ENCODE data around the gene MICU1. TPM values are rescaled to one million over a fixed set of nuclear protein-coding genes. Genes with fewer than 3 reads are reported as not detected.

Gene MICU1
- total RNA-seq, 2 experiments from 2014 or later, result 9.4 to 12.1 TPM

DNA sequence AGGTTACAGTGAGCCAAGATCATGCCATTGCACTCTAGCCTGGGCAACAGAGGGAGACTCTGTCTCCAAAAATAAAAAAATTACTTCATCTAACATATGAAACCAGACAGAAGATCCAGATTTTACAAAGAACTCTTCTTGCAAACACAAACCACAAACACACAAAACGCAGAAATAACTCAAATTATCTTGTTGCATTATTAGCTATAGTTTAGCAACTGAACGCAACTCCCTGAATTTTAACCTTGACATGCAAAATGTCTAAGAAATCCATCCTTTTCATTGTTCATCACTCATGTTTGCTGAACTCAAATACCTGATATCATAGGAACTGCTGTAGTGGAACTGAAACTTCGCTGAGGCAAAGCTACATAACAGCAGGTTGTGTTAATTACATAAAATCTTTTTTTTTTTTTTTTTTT, 64.1 kb downstream of the MICU1 start:
- Histone ChIP-seq H3K27me3 (ENCODE audit: control insufficient read depth in 1 of 2, insufficient read depth in 2 of 2, low read length in 2 of 2) (no peaks in the 10 kb centered on the region), H3K4me3 (ENCODE audit: low read length) (no peak overlapping the region), H3K36me3 (ENCODE audit: insufficient read depth, low read length) (peaks cover 29% of the 10 kb centered on the region), H3K27ac (ENCODE audit: low read depth in 1 of 2, low read length in 2 of 2) (no peak overlapping the region), H3K4me1 (ENCODE audit: insufficient read depth, low read length) (no peaks in the 10 kb centered on the region), H3K9me3 (ENCODE audit: control insufficient read depth in 1 of 2, insufficient read depth in 1 of 2, low read length in 2 of 2) (no peaks in the 10 kb centered on the region)
- Mint-ChIP-seq H3K36me3 (ENCODE audit: low read depth) (peaks cover 79% of the 10 kb centered on the region), H3K9me3 (no peaks in the 10 kb centered on the region), H3K27ac (no peak overlapping the region), H3K4me3 (no peak overlapping the region), H3K4me1 (ENCODE audit: low read depth) (peaks cover 6% of the 10 kb centered on the region), H3K27me3 (no peaks in the 10 kb centered on the region)
- TF ChIP-seq, protein P1, sequence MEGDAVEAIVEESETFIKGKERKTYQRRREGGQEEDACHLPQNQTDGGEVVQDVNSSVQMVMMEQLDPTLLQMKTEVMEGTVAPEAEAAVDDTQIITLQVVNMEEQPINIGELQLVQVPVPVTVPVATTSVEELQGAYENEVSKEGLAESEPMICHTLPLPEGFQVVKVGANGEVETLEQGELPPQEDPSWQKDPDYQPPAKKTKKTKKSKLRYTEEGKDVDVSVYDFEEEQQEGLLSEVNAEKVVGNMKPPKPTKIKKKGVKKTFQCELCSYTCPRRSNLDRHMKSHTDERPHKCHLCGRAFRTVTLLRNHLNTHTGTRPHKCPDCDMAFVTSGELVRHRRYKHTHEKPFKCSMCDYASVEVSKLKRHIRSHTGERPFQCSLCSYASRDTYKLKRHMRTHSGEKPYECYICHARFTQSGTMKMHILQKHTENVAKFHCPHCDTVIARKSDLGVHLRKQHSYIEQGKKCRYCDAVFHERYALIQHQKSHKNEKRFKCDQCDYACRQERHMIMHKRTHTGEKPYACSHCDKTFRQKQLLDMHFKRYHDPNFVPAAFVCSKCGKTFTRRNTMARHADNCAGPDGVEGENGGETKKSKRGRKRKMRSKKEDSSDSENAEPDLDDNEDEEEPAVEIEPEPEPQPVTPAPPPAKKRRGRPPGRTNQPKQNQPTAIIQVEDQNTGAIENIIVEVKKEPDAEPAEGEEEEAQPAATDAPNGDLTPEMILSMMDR (IDR thresholded peaks at IDR 0.05), result no peak
- DNase-seq (no peak), ATAC-seq (ENCODE audit: poor library complexity) (no peak)
- intact Hi-C loops (cut with DNase I, micrococcal nuclease), result no loop called here
- ChIA-PET CTCF (no interaction called here), POLR2A (no interaction called here)

DNA sequence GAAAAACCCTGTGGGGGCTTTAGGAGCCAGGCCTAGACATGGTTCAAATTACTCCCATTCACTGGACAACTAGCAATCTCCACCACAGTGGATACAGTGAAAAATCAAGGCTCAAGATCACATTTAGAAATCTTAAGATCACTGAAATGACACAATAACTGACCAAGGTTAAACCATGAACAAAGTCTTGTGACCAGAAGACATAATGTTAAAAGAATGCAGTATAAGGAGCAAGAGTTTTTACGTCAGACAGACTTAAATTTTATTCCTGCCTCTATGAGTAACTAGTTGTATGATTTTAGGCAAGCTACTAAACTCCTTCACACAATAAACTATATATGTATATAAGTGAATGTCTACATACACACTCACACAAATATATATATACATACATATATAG, 68.5 kb downstream of the MICU1 start:
- TF ChIP-seq, protein P1 (IDR thresholded peaks at IDR 0.05), result no peak
- Mint-ChIP-seq H3K27ac (no peak overlapping the region), H3K4me1 (ENCODE audit: low read depth) (no peaks in the 10 kb centered on the region), H3K9me3 (no peaks in the 10 kb centered on the region), H3K4me3 (no peak overlapping the region), H3K36me3 (ENCODE audit: low read depth) (peaks cover 55% of the 10 kb centered on the region), H3K27me3 (no peaks in the 10 kb centered on the region)
- H3K4me3 ChIP-seq (ENCODE audit: low read length), result no peak overlapping the region
- ChIA-PET CTCF (no interaction called here), POLR2A (interaction anchor here (0.8 kb wide), 1 partner anchor 54 kb away, joined by 3 read pairs; no protein-coding TSS in a partner anchor)
- no peaks in the 10 kb centered on the region for H3K4me1 ChIP-seq (ENCODE audit: insufficient read depth, low read length)
- H3K36me3 ChIP-seq (ENCODE audit: insufficient read depth, low read length), result peaks cover 17% of the 10 kb centered on the region
- DNase-seq (no peak), ATAC-seq (ENCODE audit: poor library complexity) (no peak)
- no peak overlapping the region for H3K27ac ChIP-seq (ENCODE audit: low read depth in 1 of 2, low read length in 2 of 2)
- no peaks in the 10 kb centered on the region for H3K9me3 ChIP-seq (ENCODE audit: control insufficient read depth in 1 of 2, insufficient read depth in 1 of 2, low read length in 2 of 2)
- intact Hi-C loops (cut with DNase I, micrococcal nuclease), result no loop called here
- H3K27me3 ChIP-seq (ENCODE audit: control insufficient read depth in 1 of 2, insufficient read depth in 2 of 2, low read length in 2 of 2), result no peaks in the 10 kb centered on the region

DNA sequence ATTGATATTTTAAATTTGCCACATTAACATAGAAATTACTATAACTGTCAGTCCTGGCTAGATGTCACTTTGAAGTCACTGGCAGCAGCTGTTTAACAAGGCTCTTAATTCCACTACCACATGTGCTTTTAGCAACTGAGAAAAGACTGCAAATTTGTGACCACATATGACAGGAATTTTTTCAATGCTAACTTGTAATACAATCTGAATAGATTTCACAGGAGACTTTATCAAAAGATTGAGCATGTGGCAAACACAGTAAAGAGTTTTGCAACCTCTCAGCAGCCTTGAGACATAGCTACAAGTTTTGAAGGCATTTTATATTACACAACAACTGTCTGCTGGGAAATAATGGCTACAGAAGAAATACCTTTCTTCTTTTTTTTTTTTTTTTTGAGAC, 73.0 kb downstream of the MICU1 start:
- CTCF ChIA-PET, result no interaction called here

More for the DNA sequence above, 73.0 kb downstream of the MICU1 start:
- Histone ChIP-seq H3K36me3 (ENCODE audit: insufficient read depth, low read length) (peaks cover 21% of the 10 kb centered on the region), H3K27me3 (ENCODE audit: control insufficient read depth in 1 of 2, insufficient read depth in 2 of 2, low read length in 2 of 2) (no peaks in the 10 kb centered on the region), H3K9me3 (ENCODE audit: control insufficient read depth in 1 of 2, insufficient read depth in 1 of 2, low read length in 2 of 2) (no peaks in the 10 kb centered on the region), H3K4me3 (ENCODE audit: low read length) (no peak overlapping the region), H3K4me1 (ENCODE audit: insufficient read depth, low read length) (no peaks in the 10 kb centered on the region), H3K27ac (ENCODE audit: low read depth in 1 of 2, low read length in 2 of 2) (no peak overlapping the region)
- no peaks in the 10 kb centered on the region for H3K4me1 Mint-ChIP-seq (ENCODE audit: low read depth)
- intact Hi-C loops (cut with DNase I, micrococcal nuclease), result loop anchor here in 1 of 2 experiments (5.0 kb wide), 1 partner anchor 186 kb away; no protein-coding TSS in a partner anchor
- ATAC-seq (ENCODE audit: poor library complexity) (no peak), DNase-seq (no peak)
- H3K27ac Mint-ChIP-seq, result no peak overlapping the region
- no peaks in the 10 kb centered on the region for H3K27me3 Mint-ChIP-seq
- H3K9me3 Mint-ChIP-seq, result no peaks in the 10 kb centered on the region
- POLR2A ChIA-PET, result no interaction called here
- no peak overlapping the region for H3K4me3 Mint-ChIP-seq
- peaks cover 59% of the 10 kb centered on the region for H3K36me3 Mint-ChIP-seq (ENCODE audit: low read depth)
- TF ChIP-seq, protein P1 (IDR thresholded peaks at IDR 0.05), result no peak
